ENCODE measurements around the gene KIAA0825.

DNA sequence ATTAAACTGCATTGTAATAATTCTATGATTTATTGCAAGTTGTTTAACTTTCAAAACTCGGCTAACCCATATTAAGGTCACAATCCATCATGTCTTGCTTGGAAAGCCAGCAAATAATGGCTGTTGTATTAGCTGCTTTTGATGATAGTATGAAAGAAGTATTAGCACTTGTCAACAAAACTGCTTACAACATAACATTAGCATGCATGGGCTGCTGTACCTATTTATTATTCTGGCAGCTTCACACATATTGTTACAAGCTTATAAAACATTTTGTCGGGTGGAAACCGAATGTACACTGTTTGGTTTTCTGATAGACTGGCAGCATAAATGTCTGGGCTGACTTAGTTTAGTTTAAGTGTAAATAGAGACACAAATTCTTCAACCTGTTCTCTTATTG lies 378.3 kb downstream of the KIAA0825 start:
- TF ChIP-seq CTCF (conservative IDR thresholded peaks at IDR 0.05; ENCODE audit: low read length) = no peak
- no peak for TF ChIP-seq EZH2phosphoT487 (IDR thresholded peaks at IDR 0.05; ENCODE audit: borderline replicate concordance, low read depth, low read length)
